ENCODE data around the gene PTGR3.
"Not testable (repeated sequence)": the region's sequence is repeated elsewhere in the genome, so short reads cannot be mapped to it uniquely, and the experiment has no call there.

The PTGR3 gene

GRCh38 chr18:75189696-75190095 is 19.2 kb downstream of the PTGR3 start:
- TF ChIP-seq GLIS3 (CRISPR knock-in tag; IDR thresholded peaks at IDR 0.05), result no peak
- no peak for ATAC-seq

- not testable (repeated sequence) for ATAC-seq
Measured at GRCh38 chr18:75187702-75188101, 21.2 kb downstream of the PTGR3 start.

GRCh38 chr18:75185460-75185859 is 23.5 kb downstream of the PTGR3 start:
- no peak for TF ChIP-seq CSDC2 (CRISPR knock-in tag; IDR thresholded peaks at IDR 0.05)
- no peak for TF ChIP-seq TCF4 (CRISPR knock-in tag; IDR thresholded peaks at IDR 0.05; ENCODE audit: borderline replicate concordance)
- no peak for TF ChIP-seq BACH2 (CRISPR knock-in tag; IDR thresholded peaks at IDR 0.05; ENCODE audit: borderline replicate concordance)
- no peak for TF ChIP-seq PPARA (CRISPR knock-in tag; IDR thresholded peaks at IDR 0.05; ENCODE audit: borderline replicate concordance)
- TF ChIP-seq POU6F1 (CRISPR knock-in tag; IDR thresholded peaks at IDR 0.05; ENCODE audit: borderline replicate concordance, low read depth), result no peak
- no peak for TF ChIP-seq PATZ1 (CRISPR knock-in tag; IDR thresholded peaks at IDR 0.05; ENCODE audit: borderline replicate concordance)
- no peak for TF ChIP-seq CSRNP3 (CRISPR knock-in tag; IDR thresholded peaks at IDR 0.05)
- TF ChIP-seq ESRRG (CRISPR knock-in tag; IDR thresholded peaks at IDR 0.05), result no peak
- no peak for TF ChIP-seq ISL1 (CRISPR knock-in tag; IDR thresholded peaks at IDR 0.05)
- no peak for TF ChIP-seq ZC3H10 (CRISPR knock-in tag; IDR thresholded peaks at IDR 0.05)
- no peak for TF ChIP-seq TOX (CRISPR knock-in tag; IDR thresholded peaks at IDR 0.05; ENCODE audit: borderline replicate concordance)
- no peak for TF ChIP-seq SNAI2 (CRISPR knock-in tag; IDR thresholded peaks at IDR 0.05)
- TF ChIP-seq ARNTL (CRISPR knock-in tag; IDR thresholded peaks at IDR 0.05; ENCODE audit: borderline replicate concordance, low read depth), result no peak
- TF ChIP-seq CREB5 (CRISPR knock-in tag; IDR thresholded peaks at IDR 0.05; ENCODE audit: low read depth), result no peak
- no peak for TF ChIP-seq ZNF565 (CRISPR knock-in tag; conservative IDR thresholded peaks at IDR 0.05; ENCODE audit: low read depth)
- no peak for ATAC-seq

GRCh38 chr18:75183973-75184493 is 24.9 kb downstream of the PTGR3 start:
- TF ChIP-seq POU6F1 (CRISPR knock-in tag; IDR thresholded peaks at IDR 0.05; ENCODE audit: borderline replicate concordance, low read depth) (no peak), ARNTL (CRISPR knock-in tag; IDR thresholded peaks at IDR 0.05; ENCODE audit: borderline replicate concordance, low read depth) (no peak), SNAI2 (CRISPR knock-in tag; IDR thresholded peaks at IDR 0.05) (no peak), RARB (CRISPR knock-in tag; IDR thresholded peaks at IDR 0.05) (no peak), ISL1 (CRISPR knock-in tag; IDR thresholded peaks at IDR 0.05) (no peak)
- no peak for ATAC-seq

- ATAC-seq, result no peak
- TF ChIP-seq TOX (CRISPR knock-in tag; IDR thresholded peaks at IDR 0.05; ENCODE audit: borderline replicate concordance), result no peak
- no peak for TF ChIP-seq OSR1 (CRISPR knock-in tag; IDR thresholded peaks at IDR 0.05)
- no peak for TF ChIP-seq TSHZ2 (CRISPR knock-in tag; IDR thresholded peaks at IDR 0.05)
- no peak for TF ChIP-seq ZNF8 (CRISPR knock-in tag; IDR thresholded peaks at IDR 0.05)
- no peak for TF ChIP-seq GLIS3 (CRISPR knock-in tag; IDR thresholded peaks at IDR 0.05)
- TF ChIP-seq CREB5 (CRISPR knock-in tag; IDR thresholded peaks at IDR 0.05; ENCODE audit: low read depth), result no peak
- TF ChIP-seq ZFP30 (CRISPR knock-in tag; IDR thresholded peaks at IDR 0.05), result no peak
- no peak for TF ChIP-seq ZFP3 (CRISPR knock-in tag; IDR thresholded peaks at IDR 0.05)
- no peak for TF ChIP-seq SNAI2 (CRISPR knock-in tag; IDR thresholded peaks at IDR 0.05)
- TF ChIP-seq RARB (CRISPR knock-in tag; IDR thresholded peaks at IDR 0.05), result no peak
- no peak for TF ChIP-seq ISL1 (CRISPR knock-in tag; IDR thresholded peaks at IDR 0.05)
- TF ChIP-seq ZNF565 (CRISPR knock-in tag; conservative IDR thresholded peaks at IDR 0.05; ENCODE audit: low read depth), result no peak
- TF ChIP-seq ESRRG (CRISPR knock-in tag; IDR thresholded peaks at IDR 0.05), result no peak
- TF ChIP-seq BACH2 (CRISPR knock-in tag; IDR thresholded peaks at IDR 0.05; ENCODE audit: borderline replicate concordance), result no peak
Measured at GRCh38 chr18:75183524-75183923, 25.4 kb downstream of the PTGR3 start.

Data from SK-N-SH treated with all-trans-retinoic acid at 6 μM for 48 hours (cell line).